ENCODE data around the gene DHRS4L2.
"Not testable (repeated sequence)": the region's sequence is repeated elsewhere in the genome, so short reads cannot be mapped to it uniquely, and the experiment has no call there.

DNA sequence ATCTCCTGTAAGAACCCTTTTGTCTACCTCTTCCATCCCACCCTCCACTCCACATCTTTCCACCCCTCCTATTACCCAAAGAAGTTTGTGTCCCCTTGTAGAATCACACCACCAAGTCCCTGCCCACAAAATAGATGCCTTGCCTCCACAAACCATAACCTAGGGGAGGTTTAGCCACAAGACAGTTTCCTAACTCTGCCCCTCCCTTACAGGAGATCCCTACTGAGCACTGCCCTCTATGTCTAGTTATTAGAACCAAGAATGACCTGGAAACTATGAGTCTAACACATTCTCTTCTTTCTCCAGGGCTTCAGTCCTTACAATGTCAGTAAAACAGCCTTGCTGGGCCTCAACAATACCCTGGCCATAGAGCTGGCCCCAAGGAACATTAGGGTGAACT lies 12.3 kb downstream of the DHRS4L2 start:
- TF ChIP-seq, protein P1, sequence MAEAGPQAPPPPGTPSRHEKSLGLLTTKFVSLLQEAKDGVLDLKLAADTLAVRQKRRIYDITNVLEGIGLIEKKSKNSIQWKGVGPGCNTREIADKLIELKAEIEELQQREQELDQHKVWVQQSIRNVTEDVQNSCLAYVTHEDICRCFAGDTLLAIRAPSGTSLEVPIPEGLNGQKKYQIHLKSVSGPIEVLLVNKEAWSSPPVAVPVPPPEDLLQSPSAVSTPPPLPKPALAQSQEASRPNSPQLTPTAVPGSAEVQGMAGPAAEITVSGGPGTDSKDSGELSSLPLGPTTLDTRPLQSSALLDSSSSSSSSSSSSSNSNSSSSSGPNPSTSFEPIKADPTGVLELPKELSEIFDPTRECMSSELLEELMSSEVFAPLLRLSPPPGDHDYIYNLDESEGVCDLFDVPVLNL (IDR thresholded peaks at IDR 0.05; ENCODE audit: low read depth, low read length) = not testable (repeated sequence)
- not testable (repeated sequence) for TF ChIP-seq TARDBP (IDR thresholded peaks at IDR 0.05; ENCODE audit: borderline replicate concordance); POLR2AphosphoS2 (IDR thresholded peaks at IDR 0.05; ENCODE audit: low read depth, low read length); NR2C2 (IDR thresholded peaks at IDR 0.05; ENCODE audit: borderline replicate concordance, control insufficient read depth, insufficient read length, low read depth); EZH2 (IDR thresholded peaks at IDR 0.05; ENCODE audit: borderline replicate concordance, control insufficient read depth, low read depth, low read length); KDM1A (IDR thresholded peaks at IDR 0.05; ENCODE audit: borderline replicate concordance)
- TF ChIP-seq, protein P2, sequence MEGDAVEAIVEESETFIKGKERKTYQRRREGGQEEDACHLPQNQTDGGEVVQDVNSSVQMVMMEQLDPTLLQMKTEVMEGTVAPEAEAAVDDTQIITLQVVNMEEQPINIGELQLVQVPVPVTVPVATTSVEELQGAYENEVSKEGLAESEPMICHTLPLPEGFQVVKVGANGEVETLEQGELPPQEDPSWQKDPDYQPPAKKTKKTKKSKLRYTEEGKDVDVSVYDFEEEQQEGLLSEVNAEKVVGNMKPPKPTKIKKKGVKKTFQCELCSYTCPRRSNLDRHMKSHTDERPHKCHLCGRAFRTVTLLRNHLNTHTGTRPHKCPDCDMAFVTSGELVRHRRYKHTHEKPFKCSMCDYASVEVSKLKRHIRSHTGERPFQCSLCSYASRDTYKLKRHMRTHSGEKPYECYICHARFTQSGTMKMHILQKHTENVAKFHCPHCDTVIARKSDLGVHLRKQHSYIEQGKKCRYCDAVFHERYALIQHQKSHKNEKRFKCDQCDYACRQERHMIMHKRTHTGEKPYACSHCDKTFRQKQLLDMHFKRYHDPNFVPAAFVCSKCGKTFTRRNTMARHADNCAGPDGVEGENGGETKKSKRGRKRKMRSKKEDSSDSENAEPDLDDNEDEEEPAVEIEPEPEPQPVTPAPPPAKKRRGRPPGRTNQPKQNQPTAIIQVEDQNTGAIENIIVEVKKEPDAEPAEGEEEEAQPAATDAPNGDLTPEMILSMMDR (IDR thresholded peaks at IDR 0.05 in 2 of 3, conservative IDR thresholded peaks at IDR 0.05 in 1 of 3; ENCODE audit: control insufficient read depth in 2 of 3, extremely low read depth in 1 of 3, insufficient read depth in 1 of 3, low read depth in 3 of 3, low read length in 3 of 3) = not testable (repeated sequence)
- TF ChIP-seq, protein P3, sequence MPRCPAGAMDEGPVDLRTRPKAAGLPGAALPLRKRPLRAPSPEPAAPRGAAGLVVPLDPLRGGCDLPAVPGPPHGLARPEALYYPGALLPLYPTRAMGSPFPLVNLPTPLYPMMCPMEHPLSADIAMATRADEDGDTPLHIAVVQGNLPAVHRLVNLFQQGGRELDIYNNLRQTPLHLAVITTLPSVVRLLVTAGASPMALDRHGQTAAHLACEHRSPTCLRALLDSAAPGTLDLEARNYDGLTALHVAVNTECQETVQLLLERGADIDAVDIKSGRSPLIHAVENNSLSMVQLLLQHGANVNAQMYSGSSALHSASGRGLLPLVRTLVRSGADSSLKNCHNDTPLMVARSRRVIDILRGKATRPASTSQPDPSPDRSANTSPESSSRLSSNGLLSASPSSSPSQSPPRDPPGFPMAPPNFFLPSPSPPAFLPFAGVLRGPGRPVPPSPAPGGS (IDR thresholded peaks at IDR 0.05; ENCODE audit: borderline replicate concordance, insufficient read depth, low read depth, low read length, poor library complexity, severe bottlenecking) = not testable (repeated sequence)
- TF ChIP-seq, protein P4, sequence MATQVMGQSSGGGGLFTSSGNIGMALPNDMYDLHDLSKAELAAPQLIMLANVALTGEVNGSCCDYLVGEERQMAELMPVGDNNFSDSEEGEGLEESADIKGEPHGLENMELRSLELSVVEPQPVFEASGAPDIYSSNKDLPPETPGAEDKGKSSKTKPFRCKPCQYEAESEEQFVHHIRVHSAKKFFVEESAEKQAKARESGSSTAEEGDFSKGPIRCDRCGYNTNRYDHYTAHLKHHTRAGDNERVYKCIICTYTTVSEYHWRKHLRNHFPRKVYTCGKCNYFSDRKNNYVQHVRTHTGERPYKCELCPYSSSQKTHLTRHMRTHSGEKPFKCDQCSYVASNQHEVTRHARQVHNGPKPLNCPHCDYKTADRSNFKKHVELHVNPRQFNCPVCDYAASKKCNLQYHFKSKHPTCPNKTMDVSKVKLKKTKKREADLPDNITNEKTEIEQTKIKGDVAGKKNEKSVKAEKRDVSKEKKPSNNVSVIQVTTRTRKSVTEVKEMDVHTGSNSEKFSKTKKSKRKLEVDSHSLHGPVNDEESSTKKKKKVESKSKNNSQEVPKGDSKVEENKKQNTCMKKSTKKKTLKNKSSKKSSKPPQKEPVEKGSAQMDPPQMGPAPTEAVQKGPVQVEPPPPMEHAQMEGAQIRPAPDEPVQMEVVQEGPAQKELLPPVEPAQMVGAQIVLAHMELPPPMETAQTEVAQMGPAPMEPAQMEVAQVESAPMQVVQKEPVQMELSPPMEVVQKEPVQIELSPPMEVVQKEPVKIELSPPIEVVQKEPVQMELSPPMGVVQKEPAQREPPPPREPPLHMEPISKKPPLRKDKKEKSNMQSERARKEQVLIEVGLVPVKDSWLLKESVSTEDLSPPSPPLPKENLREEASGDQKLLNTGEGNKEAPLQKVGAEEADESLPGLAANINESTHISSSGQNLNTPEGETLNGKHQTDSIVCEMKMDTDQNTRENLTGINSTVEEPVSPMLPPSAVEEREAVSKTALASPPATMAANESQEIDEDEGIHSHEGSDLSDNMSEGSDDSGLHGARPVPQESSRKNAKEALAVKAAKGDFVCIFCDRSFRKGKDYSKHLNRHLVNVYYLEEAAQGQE (IDR thresholded peaks at IDR 0.05; ENCODE audit: low read depth, low read length) = not testable (repeated sequence)
- TF ChIP-seq, protein P5, sequence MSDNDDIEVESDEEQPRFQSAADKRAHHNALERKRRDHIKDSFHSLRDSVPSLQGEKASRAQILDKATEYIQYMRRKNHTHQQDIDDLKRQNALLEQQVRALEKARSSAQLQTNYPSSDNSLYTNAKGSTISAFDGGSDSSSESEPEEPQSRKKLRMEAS (IDR thresholded peaks at IDR 0.05; ENCODE audit: low read depth, low read length) = not testable (repeated sequence)
